Stimulated activated CD4-positive, alpha-beta T cell treated with anti-CD3 and anti-CD28 coated beads, Interleukin-4, amount 100 ng/mL, for 48 hours (primary cell): Measurements from ENCODE around the gene SPATA25.
"Not testable (repeated sequence)": the region's sequence is repeated elsewhere in the genome, so short reads cannot be mapped to it uniquely, and the experiment has no call there.

Source experiments
- DNase-seq, 2 donors: peaks; one replicate each; pipeline ENCODE4 v3.0.0-alpha.2; 2020; ENCODE audit warnings: low read depth in 2 of 2

SPATA25 gene

GRCh38 chr20:45913116-45913515, 25.7 kb upstream of the SPATA25 start:
- no peak for DNase-seq

GRCh38 chr20:45912344-45912682, 24.9 kb upstream of the SPATA25 start:
- no peak for DNase-seq

GRCh38 chr20:45911486-45912343, 24.3 kb upstream of the SPATA25 start, which contains the start of gene PLTP:
Gene PLTP, minus strand, starts transcription at chr20:45912155. Its CDS starts 703 bp downstream, at chr20:45911452.
- DNase-seq = no peak

GRCh38 chr20:45910670-45911485, 23.5 kb upstream of the SPATA25 start:
- peak; percentile 94 to 98 for DNase-seq

- DNase-seq = no peak
These were observed 22.6 kb upstream of the SPATA25 start for GRCh38 chr20:45909817-45910669.

- no peak for DNase-seq
These were observed 21.9 kb upstream of the SPATA25 start for GRCh38 chr20:45909336-45909808.

DNA sequence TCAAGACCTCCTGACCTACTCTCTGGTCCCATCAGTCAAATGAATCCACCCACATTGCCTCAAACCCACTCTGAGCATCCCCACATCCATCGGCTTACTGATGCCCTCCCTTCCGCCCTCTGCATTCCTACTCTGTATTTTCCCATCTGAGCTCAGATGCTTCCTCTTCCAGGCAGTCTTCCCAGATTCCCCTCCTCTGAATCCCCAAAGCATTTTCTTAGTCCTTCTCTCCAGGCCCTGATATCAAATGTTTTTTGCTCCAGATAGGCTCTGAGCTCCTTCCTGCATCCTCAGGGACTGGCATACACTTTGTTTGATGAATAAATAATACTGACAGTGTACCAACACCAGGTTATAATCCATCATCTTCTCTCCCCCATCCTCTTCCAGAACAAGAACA, 20.7 kb upstream of the SPATA25 start:
- no peak for DNase-seq

DNA sequence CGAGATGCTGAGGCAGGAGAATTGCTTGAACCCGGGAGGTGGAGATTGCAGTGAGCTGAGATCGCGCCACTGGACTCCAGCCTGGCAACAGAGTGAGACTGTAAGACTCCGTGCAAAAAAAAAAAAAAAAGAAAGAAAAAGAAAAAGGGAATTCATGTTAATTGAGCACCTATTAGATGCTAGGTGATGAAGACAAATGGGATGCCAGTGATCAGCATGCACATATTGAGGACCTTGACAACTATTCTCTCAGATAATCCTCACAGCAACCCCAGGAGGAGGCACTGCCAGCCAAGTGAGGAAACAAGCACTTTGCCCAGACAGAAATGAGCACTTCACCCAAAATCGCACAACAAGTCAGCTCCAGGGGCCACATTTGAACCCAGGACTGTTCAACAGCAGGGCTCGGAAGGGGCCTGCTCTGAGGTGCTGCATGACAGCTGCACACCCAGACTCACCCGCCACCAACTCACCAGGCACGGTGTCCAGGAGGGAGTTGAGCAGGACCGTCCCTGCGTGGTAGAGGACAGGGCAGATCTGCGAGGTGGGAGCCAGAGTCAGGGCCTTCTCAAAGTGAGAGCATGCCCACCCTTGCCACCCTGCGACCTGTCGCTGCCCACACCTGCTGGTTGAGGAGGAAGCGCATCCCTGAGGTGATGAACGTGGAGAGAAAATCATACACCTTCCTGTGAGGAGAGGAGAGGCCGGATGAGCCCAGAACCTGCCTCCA, 20.0 kb upstream of the SPATA25 start:
- no peak for DNase-seq

GRCh38 chr20:45905505-45906079, 18.2 kb upstream of the SPATA25 start:
- DNase-seq = no peak

DNA sequence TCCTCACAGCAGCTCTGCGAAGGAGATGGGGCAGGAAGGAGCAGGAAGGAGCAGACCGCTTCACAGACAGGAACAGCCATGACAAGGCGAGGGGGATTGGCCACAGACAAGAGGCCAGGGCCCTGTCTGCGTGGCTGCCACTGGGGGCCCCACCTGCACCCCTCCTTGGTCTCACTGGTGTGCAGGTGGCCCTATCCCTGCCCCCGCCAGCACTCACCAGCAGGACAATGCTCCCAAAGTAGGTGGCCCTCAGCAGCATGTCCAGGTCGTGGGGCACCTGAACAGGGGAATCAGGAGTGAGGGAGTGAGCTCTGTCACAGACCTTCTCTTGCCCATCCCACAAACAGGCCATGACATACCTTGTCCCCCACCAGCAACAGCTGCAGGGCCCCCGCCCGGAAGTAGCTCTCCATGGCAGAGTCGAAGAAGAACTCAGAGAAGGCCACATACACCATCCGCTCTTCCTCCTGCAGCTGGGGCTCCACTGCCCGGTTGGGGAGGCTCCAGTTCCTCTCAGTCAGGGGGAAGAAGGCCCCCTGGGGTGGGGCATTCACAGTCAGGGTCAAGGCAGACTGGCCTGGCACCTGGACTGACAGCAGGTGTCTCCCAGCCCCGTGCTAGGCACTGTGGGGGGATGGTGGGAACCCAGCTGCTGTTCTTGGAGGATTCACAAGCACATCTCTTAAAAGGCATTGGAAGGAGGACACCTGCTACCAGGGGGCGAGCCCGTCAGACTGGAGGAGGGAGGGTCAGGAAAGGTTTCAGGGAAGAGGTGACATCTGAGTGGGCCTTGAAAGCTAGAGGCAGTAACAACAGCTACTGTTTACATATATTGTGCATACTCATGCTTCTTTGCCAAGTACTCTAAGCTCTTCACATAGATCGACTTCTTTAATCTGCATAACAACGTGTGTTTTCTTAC, 17.4 kb upstream of the SPATA25 start:
- no peak for DNase-seq

- no peak for DNase-seq
These were observed 14.8 kb upstream of the SPATA25 start for GRCh38 chr20:45902199-45902701.

- DNase-seq = not testable (repeated sequence)
These were observed 13.9 kb upstream of the SPATA25 start for GRCh38 chr20:45901332-45901731.

DNA sequence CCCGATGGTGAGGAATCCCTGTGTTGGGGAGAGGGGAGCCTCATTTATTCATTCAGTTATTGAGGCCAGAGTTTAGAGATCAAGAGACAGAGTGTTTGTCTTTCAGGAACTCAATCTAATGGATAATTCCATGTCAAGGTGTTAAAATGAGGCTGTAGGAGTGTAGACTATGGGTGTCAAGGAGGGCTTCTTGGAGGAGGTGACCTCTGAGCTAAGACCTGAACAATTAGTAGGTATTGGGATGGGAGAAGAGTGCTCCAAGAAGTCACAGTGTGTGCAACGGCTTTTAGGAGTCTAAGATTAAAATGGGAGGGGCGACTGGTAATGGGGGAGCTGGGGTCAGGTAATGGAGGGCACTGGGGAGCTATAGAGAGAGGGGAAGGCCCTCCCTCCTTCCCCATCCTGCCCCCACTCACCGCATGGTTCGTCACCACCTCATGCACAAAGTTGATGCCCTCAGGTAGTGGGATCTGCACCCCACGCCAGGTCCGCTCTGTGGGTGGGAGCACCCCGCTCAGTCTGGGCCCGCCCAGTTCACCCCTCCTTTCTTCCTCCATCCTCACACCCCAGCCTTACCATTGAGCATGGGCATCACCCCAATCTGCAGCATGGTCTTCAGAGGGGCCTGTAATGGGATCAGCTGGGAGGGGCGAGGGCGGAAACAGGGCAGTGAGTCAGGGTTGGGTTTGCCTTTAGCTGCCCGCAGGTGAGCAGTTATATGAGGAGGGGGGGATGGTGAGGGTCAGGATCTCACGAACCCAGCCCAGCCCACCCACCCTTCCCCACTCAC, 11.8 kb upstream of the SPATA25 start:
- DNase-seq = no peak

DNA sequence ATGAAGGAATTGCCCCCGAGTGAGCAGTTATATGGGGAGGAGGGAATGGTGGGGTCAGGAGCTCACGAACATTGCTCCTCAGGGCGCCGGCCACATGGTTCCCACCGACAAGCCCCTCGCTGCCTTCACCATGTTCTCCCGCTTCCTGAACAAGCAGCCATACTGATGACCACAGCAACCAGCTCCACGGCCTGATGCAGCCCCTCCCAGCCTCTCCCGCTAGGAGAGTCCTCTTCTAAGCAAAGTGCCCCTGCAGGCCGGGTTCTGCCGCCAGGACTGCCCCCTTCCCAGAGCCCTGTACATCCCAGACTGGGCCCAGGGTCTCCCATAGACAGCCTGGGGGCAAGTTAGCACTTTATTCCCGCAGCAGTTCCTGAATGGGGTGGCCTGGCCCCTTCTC, 10.9 kb upstream of the SPATA25 start:
- no peak for DNase-seq

GRCh38 chr20:45897692-45898091, 10.3 kb upstream of the SPATA25 start:
- DNase-seq = no peak

DNA sequence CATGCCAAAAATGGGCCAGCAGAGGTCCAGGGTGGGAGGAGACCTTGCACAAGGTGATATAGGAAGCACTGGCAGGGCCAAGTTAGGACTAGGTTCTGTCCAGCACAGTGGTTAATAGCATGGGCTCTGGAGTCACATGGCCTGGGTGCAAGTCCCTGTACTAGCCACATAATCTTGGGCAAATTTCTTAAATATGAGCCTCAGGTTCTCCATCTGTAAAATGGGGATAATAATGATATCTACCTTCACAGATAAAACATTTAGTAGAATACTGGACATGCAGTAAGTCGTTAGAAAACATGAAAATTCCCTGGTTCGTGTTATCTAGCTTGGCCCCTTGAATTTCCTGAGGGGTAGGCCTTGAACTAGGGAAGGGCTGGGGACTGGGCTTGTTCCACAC, 9.9 kb upstream of the SPATA25 start:
- no peak for DNase-seq

GRCh38 chr20:45896641-45897161, 9.3 kb upstream of the SPATA25 start:
- DNase-seq = no peak

DNA sequence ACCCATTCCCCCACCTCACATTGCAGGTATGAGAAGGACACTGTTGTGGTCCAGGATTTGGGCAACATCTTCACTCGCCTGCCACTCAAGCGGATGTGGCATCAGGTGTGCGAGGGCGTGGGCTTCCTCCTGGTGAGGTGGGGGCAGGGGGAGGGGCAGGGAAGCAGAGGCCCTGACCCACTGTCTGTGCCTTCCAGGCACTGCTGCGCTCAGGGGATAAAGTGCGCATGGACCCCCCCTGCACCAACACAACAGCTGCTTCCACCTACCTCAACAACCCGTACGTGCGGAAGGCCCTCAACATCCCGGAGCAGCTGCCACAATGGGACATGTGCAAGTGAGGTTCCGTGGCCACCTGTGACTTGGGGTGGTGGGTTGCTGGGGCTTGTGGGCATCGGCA, 7.4 kb upstream of the SPATA25 start:
- no peak for DNase-seq
